Cardiac fibroblast (primary cell): Measurements from ENCODE around the gene FAM20A.

Experiments used
- DNase-seq, 2 donors: peaks; one replicate each; pipeline versions ENCODE4 v3.0.0 to v3.0.0-alpha.2; 2010; ENCODE audit warnings: low read depth in 2 of 2
- H3K4me3 ChIP-seq, 2 donors: replicated peaks in 1 of 2; 1 replicate in 1 of 2; 2 replicates in 1 of 2; pipeline ENCODE4 v1.5.1; 2011; ENCODE audit warnings: low read depth in 2 of 2, low read length in 2 of 2, mild to moderate bottlenecking in 2 of 2, moderate library complexity in 1 of 2
- TF ChIP-seq, protein P1 (sequence below): IDR thresholded peaks from one replicate; pipeline ENCODE4 v1.5.1; 2011; ENCODE audit warnings: low read depth, mild to moderate bottlenecking, low read length, inconsistent platforms

Gene FAM20A

DNA sequence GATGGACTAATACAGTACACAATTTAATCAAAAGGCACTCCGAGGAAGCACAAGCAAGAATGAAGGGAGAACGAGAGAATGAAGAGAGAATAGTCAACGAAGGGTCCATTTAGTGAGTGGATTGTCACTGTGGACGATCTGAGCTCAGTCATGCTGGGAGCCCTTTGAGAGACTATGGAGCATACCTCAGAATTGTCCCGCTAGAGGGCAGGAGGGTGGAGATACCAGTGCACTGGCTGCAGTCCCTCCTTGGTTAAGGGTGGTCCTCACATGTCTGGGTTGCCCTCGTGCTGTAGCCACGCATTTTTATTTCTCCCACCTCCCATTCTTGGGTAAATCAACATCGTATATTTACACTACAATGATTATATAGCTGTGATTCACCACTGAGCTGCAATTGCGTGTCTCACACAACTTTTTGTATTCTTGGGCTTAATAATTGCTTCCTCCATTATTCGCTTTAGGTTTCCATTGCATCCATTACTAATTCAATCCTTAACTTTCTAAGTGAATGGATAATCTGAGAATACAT, 33.2 kb upstream of the FAM20A start:
- TF ChIP-seq, protein P1, sequence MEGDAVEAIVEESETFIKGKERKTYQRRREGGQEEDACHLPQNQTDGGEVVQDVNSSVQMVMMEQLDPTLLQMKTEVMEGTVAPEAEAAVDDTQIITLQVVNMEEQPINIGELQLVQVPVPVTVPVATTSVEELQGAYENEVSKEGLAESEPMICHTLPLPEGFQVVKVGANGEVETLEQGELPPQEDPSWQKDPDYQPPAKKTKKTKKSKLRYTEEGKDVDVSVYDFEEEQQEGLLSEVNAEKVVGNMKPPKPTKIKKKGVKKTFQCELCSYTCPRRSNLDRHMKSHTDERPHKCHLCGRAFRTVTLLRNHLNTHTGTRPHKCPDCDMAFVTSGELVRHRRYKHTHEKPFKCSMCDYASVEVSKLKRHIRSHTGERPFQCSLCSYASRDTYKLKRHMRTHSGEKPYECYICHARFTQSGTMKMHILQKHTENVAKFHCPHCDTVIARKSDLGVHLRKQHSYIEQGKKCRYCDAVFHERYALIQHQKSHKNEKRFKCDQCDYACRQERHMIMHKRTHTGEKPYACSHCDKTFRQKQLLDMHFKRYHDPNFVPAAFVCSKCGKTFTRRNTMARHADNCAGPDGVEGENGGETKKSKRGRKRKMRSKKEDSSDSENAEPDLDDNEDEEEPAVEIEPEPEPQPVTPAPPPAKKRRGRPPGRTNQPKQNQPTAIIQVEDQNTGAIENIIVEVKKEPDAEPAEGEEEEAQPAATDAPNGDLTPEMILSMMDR: no peak
- DNase-seq: no peak
- no peak overlapping the region for H3K4me3 ChIP-seq

- no peak for DNase-seq
- no peak overlapping the region for H3K4me3 ChIP-seq
- TF ChIP-seq, protein P1: no peak
These were observed 27.4 kb upstream of the FAM20A start for GRCh38 chr17:68628576-68628957.

GRCh38 chr17:68627956-68628575, 26.9 kb upstream of the FAM20A start:
- peak in 1 of 2 donors; percentile 29 for DNase-seq
- TF ChIP-seq, protein P1: no peak
- H3K4me3 ChIP-seq: no peak overlapping the region

DNA sequence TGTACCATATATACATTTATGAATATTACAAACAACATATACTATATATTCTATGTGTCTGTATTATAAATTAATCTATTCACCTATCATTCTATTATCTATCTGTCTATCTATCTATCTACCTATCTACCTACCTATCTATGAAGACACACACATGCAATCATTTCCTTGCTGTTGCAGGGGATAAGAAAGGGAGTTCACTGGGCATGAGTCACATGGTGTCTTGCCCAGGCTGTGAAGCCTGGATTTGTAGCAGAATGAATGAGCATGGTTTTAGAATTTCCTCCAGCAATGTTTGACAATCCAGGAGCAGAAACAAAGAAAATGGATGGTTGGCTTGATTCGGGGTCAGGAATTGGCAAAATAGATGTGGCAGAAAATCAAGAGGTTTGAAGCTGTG, 23.2 kb upstream of the FAM20A start:
- no peak overlapping the region for H3K4me3 ChIP-seq
- DNase-seq: no peak

DNA sequence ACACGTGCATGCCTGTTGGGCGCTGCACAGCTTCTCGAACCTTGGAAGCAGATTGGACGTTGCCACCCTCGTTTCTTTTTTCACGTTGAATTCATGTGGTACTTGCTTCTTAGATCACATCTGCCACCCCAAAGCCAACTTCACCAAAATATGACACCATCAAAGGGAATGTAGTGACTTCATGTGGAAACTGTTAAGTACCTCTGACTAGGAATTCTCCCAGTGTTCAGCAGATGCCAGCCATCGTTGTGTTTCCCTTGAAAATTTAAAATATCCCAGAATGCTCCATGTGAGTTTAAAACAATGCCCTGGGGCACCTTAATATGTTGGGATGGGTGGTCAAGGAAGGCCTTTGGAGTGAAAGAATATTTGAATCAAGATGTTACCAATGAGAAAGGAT, 22.6 kb upstream of the FAM20A start:
- no peak overlapping the region for H3K4me3 ChIP-seq
- DNase-seq: no peak
- TF ChIP-seq, protein P1: no peak

More for the DNA sequence above, 23.2 kb upstream of the FAM20A start:
- TF ChIP-seq, protein P1: no peak

GRCh38 chr17:68622423-68622822, 21.3 kb upstream of the FAM20A start:
- TF ChIP-seq, protein P1: no peak
- H3K4me3 ChIP-seq: no peak overlapping the region
- DNase-seq: no peak

- TF ChIP-seq, protein P1: no peak
- H3K4me3 ChIP-seq: no peak overlapping the region
- no peak for DNase-seq
These were observed 19.9 kb upstream of the FAM20A start for GRCh38 chr17:68621065-68621464.
